Measurements from ENCODE around the gene MKLN1. TPM values are rescaled to one million over a fixed set of nuclear protein-coding genes. Genes with fewer than 3 reads are reported as not detected.
"Not testable (repeated sequence)": the region's sequence is repeated elsewhere in the genome, so short reads cannot be mapped to it uniquely, and the experiment has no call there.

Gene MKLN1
- polyA plus RNA-seq, 1 donor: 21.6 TPM

- no peak for DNase-seq (ENCODE audit: low read depth)
Measured at GRCh38 chr7:131312838-131313237, 14.8 kb upstream of the MKLN1 start.

GRCh38 chr7:131320603-131321002, 7.1 kb upstream of the MKLN1 start:
- DNase-seq (ENCODE audit: low read depth): no peak

DNA sequence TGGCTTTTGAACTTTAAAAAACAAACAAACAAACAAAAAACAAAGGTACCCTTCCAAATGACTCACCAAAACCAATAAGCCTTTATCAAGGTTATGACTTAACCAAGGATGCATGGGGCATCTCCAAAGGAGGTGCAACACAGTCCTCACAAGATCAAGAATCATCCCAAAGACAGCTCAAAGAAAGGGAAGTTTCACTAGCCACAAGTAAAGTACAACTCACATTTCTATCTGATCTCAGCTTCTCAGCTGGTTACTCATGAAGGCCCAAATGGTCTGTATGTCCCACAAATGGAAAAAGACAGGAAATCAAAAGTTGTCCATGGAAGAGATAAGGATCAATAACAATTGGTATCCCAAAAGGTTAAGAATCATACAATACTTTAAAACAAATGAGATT, 6.0 kb upstream of the MKLN1 start:
- no peak for DNase-seq (ENCODE audit: low read depth)

- no peak for DNase-seq (ENCODE audit: low read depth)
Measured at GRCh38 chr7:131322061-131322460, 5.6 kb upstream of the MKLN1 start.

DNA sequence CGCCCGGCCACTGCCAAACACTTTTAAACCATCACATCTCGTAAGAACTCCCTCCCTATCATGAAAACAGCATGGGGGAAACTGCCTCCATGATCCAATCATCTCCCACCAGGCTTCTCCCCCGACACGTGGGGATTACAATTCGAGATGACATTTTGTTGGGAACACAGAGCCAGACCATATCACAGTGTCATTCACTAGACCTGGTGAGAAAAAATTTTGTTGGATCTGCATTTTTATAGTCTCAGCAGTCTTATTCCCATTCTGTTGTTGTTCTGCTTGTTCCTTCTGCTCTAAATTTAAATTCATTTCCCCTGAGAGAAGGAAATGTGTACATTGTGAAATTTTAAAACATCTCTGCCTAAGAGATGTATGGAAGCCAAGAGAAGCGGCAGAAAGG, 4.8 kb upstream of the MKLN1 start:
- no peak for DNase-seq (ENCODE audit: low read depth)

- DNase-seq (ENCODE audit: low read depth): no peak
Measured at GRCh38 chr7:131325179-131325840, 2.4 kb upstream of the MKLN1 start.

GRCh38 chr7:131326576-131326975, 1.1 kb upstream of the MKLN1 start:
- DNase-seq (ENCODE audit: low read depth): no peak

- DNase-seq (ENCODE audit: low read depth): no peak
Measured at GRCh38 chr7:131327049-131327625, 539 bp upstream of the MKLN1 start.

- DNase-seq (ENCODE audit: low read depth): no peak
Measured at GRCh38 chr7:131328377-131329175, 900 bp downstream of the MKLN1 start.

GRCh38 chr7:131329176-131329570, 1.5 kb downstream of the MKLN1 start:
- no peak for DNase-seq (ENCODE audit: low read depth)

GRCh38 chr7:131330299-131330698, 2.6 kb downstream of the MKLN1 start:
- DNase-seq (ENCODE audit: low read depth): no peak

DNA sequence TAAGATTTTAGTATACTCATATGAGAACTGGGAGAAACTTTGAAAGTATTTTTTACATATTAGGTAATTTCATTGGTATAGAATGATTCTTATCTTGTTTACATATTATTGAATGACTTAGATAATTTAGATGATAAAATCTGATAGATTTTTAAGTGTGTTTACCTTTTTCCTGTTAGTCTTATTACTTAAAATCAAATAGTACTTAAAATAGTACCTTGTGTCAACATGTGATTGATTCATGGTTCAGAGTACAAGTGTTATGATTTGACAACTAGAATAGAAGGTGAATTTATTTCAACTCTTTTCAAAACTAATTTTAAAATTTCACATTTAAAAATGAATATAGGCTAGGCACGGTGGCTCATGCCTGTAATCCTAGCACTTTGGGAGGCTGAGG, 4.1 kb downstream of the MKLN1 start:
- DNase-seq (ENCODE audit: low read depth): no peak

- not testable (repeated sequence) for DNase-seq (ENCODE audit: low read depth)
Measured at GRCh38 chr7:131332729-131333128, 5.1 kb downstream of the MKLN1 start.

- no peak for DNase-seq (ENCODE audit: low read depth)
Measured at GRCh38 chr7:131335639-131336381, 8.1 kb downstream of the MKLN1 start.

DNA sequence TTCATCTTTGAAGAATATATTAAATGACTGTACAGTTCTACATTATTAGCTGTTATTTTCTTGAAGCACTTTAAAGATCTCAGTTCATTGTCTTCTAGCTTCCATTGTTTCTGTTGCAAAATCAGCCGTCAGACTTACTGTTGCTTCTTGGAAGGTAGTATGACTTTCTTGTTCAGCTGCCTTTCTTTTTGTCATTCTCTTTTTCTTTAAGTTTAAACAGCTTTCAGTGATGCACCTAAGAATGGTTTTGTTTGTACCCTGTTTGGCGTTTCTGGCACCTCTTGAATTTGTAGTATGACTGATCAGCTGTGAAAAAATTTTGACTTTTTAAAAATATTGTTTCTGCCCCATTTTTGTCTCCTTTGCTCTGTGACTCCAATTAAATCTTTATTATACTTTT, 9.3 kb downstream of the MKLN1 start:
- DNase-seq (ENCODE audit: low read depth): no peak

- no peak for DNase-seq (ENCODE audit: low read depth)
Measured at GRCh38 chr7:131338173-131338572, 10.5 kb downstream of the MKLN1 start.

DNA sequence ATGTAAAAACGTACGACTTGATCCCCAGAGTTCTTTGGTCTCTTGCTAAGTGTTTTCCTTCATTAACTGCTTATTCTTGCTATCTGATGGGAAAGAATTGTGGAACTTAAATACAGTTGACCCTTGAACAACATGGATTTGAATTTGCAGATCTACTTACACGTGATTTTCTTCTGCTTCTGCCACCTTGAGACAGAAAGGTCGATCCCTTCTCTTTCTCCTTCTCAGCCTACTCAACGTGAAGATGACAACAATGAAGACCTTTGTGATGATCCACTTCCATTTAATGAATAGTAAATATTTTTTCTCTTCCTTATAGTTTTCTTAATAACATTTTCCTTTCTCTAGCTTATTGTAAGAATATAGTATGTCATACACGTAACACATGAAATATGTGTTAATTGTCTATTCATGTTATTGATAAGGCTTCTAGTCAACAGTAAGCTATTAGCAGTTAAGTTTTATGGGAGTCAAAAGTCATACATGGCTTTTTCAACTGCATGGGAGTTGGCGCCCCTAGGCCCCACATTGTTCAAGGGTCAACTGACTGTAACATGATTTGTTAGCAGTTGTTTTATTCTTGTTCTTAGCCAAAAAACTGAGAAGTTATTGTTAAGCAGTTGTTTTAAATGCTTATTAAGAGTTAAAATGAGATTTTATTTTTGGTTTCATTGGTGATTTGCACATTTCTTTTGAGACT, 11.2 kb downstream of the MKLN1 start:
- DNase-seq (ENCODE audit: low read depth): no peak

- DNase-seq (ENCODE audit: low read depth): no peak
Measured at GRCh38 chr7:131341690-131342089, 14.0 kb downstream of the MKLN1 start.

GRCh38 chr7:131342864-131343442, 15.3 kb downstream of the MKLN1 start:
- DNase-seq (ENCODE audit: low read depth): no peak

GRCh38 chr7:131346885-131347592, 19.4 kb downstream of the MKLN1 start:
- DNase-seq (ENCODE audit: low read depth): no peak

GRCh38 chr7:131352032-131352431, 24.4 kb downstream of the MKLN1 start:
- DNase-seq (ENCODE audit: low read depth): no peak

Data from forelimb muscle (tissue), 1 donor.